ENCODE results near the gene PDIA6.

Gene PDIA6

DNA sequence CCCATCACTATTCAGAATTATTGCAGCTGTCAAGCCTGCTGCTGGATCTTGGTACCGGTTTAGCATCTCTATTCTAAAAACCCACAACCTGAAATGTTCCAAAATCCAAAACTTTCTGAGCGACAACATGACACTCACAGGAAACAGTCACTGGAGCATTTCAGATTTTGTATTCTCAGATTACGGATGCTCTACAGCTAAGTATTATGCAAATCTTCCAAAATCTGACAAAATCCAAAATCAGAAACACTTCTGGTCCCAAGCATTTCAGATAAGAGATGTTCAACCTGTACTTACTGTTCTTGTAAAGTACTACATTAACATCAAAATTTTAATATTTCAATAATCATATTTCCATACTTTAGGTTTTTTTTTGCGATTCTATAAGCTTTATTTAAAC is 12.4 kb downstream of the PDIA6 start:
- Mint-ChIP-seq H3K4me1 (no peaks in the 10 kb centered on the region), H3K27ac (no peak overlapping the region), H3K27me3 (no peaks in the 10 kb centered on the region), H3K9me3 (no peaks in the 10 kb centered on the region), H3K4me3 (no peak overlapping the region)
- no peak for ATAC-seq
- DNase-seq, result no peak

- ATAC-seq, result no peak
Observed at GRCh38 chr2:10798783-10799182, 13.8 kb downstream of the PDIA6 start.

DNA sequence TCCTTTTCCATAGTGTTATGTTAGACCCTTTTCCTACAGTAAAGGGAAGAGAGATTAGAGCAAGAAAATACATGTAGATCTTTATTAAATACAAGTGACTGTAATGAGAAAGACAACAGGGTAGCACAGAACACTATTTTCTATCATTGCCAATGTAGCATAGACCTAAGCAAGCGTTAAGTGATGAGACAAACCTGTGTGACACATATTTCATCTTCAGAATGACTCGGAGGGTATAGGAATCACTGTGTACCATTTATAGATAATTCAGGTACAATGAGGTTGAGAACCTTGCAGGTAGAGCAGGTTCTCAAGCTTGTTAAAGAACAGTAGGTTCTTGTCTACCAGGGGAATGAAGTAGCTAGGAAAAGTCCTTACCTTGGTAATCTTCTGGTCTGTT is 15.9 kb downstream of the PDIA6 start:
- no peak for ATAC-seq
- H3K9me3 Mint-ChIP-seq, result no peaks in the 10 kb centered on the region
- H3K4me3 Mint-ChIP-seq, result no peak overlapping the region
- H3K27ac Mint-ChIP-seq, result peak overlapping the region in 1 of 2 donors; percentile 26
- peaks cover 5% of the 10 kb centered on the region for H3K4me1 Mint-ChIP-seq
- no peak for DNase-seq
- no peaks in the 10 kb centered on the region for H3K27me3 Mint-ChIP-seq

More at GRCh38 chr2:10798783-10799182, 13.8 kb downstream of the PDIA6 start:
- Mint-ChIP-seq H3K27me3 (no peaks in the 10 kb centered on the region), H3K4me3 (no peak overlapping the region), H3K27ac (no peak overlapping the region), H3K4me1 (no peaks in the 10 kb centered on the region), H3K9me3 (no peaks in the 10 kb centered on the region)
- no peak for DNase-seq

GRCh38 chr2:10795508-10796046 is 17.0 kb downstream of the PDIA6 start:
- no peak for DNase-seq
- Mint-ChIP-seq H3K4me1 (peaks cover 14% of the 10 kb centered on the region), H3K9me3 (no peaks in the 10 kb centered on the region), H3K27ac (peak overlapping the region; percentile 24 to 79), H3K27me3 (no peaks in the 10 kb centered on the region), H3K4me3 (no peak overlapping the region)
- no peak for ATAC-seq

DNA sequence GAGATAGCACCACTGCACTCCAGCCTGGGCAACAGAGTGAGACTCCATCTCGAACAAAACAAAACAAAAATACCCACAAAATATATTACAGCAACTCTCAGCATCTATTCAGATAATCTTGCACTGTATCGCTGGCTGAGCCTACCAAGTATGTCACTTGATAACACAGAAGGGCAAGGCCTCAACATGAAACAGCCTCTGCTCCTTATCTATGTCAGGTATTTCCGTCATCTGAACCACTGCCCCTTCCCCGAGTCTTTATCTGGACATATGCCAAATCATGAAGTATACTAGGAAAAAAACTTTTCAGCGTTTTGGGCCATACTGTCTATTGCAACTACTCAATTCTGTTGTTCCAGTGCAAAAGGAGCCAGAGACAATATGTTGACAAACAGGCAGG is 17.7 kb downstream of the PDIA6 start:
- Mint-ChIP-seq H3K4me1 (peaks cover 18% of the 10 kb centered on the region), H3K4me3 (no peak overlapping the region), H3K9me3 (no peaks in the 10 kb centered on the region), H3K27ac (no peak overlapping the region), H3K27me3 (no peaks in the 10 kb centered on the region)
- no peak for ATAC-seq
- no peak for DNase-seq

GRCh38 chr2:10793816-10794215 is 18.8 kb downstream of the PDIA6 start:
- DNase-seq (no peak), ATAC-seq (no peak)
- H3K27me3 Mint-ChIP-seq, result no peaks in the 10 kb centered on the region
- H3K4me3 Mint-ChIP-seq, result no peak overlapping the region
- H3K4me1 Mint-ChIP-seq, result peaks cover 18% of the 10 kb centered on the region
- H3K9me3 Mint-ChIP-seq, result no peaks in the 10 kb centered on the region
- no peak overlapping the region for H3K27ac Mint-ChIP-seq

DNA sequence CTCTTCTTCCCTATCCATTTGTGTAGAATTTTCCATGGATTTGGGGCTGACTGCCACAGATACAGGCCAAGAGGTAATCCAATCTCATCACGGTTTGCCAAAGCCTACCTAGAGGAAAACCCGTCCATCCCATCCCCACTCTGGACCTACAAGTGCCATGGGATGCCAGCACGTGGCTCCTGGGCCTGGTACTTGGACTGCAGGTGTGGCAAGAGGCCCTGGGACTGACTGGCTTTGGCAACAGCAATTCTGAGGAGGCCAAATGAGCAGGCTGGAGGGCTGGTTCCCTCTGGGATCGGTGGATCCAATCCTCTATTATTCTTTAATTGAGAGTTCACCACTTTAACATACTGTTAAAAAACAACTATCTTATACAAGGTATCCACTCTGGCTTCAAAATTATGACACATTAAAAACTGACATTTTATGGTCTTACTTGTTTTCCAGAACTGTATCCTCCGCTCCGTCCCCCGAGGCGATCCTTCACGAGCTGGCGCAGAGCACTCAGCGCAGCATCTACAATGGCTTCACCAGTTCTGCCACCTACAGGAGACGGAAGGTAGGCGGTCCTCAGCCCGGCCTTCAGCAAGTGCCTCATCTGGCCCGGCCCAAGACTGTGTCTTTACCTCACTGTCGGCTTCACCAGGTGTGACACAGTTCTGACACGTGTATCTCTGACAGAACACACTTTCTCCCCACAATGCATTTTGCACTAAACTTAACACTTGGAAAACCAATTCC is 19.8 kb downstream of the PDIA6 start:
- DNase-seq, result no peak
- H3K4me3 Mint-ChIP-seq, result no peak overlapping the region
- peak overlapping the region; percentile 4 to 23 for H3K27ac Mint-ChIP-seq

DNA sequence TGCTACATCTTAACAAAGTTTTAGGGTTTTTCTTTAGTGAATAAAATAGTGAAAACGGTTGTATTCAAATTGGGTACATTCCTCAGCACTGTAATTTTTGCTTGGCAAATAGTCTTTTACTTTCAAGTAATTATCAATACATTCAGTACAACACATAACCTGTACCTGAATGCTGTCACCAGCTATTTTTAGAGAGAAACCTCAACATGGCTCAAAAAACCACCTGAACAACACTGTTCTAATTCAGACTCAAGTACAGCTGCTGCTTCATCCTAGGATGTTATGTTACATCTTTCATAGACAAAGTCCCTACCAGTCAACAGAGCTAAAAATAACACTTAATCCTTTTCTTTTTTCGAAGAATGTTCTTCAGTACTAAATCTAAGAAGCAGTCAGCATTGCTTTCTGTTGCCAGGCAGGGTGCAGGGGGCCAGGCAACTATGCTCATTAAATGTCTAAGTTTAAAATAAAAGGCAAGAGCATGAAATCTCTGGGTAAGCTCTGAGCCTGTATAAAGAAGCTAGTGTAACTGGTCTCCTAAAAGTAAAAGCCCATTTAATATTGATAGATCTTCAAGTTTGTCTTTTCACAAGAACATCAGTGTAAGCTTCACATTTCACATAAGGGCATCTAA is 20.5 kb downstream of the PDIA6 start:
- H3K27ac Mint-ChIP-seq, result peak overlapping the region in 1 of 2 donors; percentile 4
- no peak for ATAC-seq
- peaks cover 18% of the 10 kb centered on the region for H3K4me1 Mint-ChIP-seq
- H3K4me3 Mint-ChIP-seq, result no peak overlapping the region
- no peaks in the 10 kb centered on the region for H3K9me3 Mint-ChIP-seq
- H3K27me3 Mint-ChIP-seq, result no peaks in the 10 kb centered on the region
- no peak for DNase-seq

More for the DNA sequence above, 19.8 kb downstream of the PDIA6 start:
- Mint-ChIP-seq H3K27me3 (no peaks in the 10 kb centered on the region), H3K4me1 (peaks cover 18% of the 10 kb centered on the region), H3K9me3 (no peaks in the 10 kb centered on the region)
- no peak for ATAC-seq

DNA sequence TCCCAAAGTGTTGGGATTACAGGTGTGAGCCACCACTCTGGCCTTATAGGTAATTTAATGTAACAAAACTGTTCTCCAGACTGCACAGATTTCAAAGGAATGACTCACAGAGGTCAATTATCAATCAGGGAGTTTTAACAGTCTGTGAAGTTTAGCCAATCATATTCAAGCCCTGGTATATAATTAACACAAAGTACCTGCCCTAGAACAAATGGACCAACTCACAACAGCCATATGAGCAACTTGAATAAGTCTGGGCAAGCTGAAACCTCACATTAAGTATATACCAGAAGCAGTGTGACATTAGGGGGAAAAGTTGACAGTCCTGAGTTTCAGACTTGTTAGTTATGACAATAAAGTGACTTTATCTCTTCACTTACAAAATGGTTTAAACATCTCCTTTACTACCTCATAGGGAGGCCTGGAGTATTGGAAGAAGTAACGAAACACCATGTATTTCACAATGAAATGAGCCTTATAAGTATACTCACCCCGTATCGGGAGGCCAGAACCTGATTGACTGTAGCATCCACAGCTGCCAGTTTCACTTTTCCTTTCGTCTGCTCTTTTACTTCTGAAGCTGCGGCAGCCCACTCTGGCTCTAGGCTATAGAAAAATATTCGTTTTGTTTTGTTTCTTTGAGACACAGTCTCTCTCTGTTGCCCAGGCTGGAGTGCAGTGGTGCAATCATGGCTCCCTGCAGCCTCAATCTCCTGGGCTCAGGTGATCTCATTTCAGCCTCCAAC is 22.2 kb downstream of the PDIA6 start:
- Mint-ChIP-seq H3K27me3 (no peaks in the 10 kb centered on the region), H3K4me3 (no peak overlapping the region), H3K9me3 (no peaks in the 10 kb centered on the region), H3K4me1 (peaks cover 18% of the 10 kb centered on the region), H3K27ac (peak overlapping the region; percentile 74 to 97)
- ATAC-seq (no peak), DNase-seq (no peak)

GRCh38 chr2:10788855-10789254 is 23.7 kb downstream of the PDIA6 start:
- DNase-seq (no peak), ATAC-seq (no peak)
- H3K4me1 Mint-ChIP-seq, result peaks cover 18% of the 10 kb centered on the region
- no peaks in the 10 kb centered on the region for H3K9me3 Mint-ChIP-seq
- H3K4me3 Mint-ChIP-seq, result no peak overlapping the region
- peak overlapping the region in 1 of 2 donors; percentile 59 for H3K27ac Mint-ChIP-seq
- no peaks in the 10 kb centered on the region for H3K27me3 Mint-ChIP-seq

- Mint-ChIP-seq H3K9me3 (no peaks in the 10 kb centered on the region), H3K4me1 (peaks cover 13% of the 10 kb centered on the region), H3K27ac (no peak overlapping the region), H3K4me3 (no peak overlapping the region), H3K27me3 (no peaks in the 10 kb centered on the region)
- no peak for ATAC-seq
- DNase-seq, result peak in 1 of 2 donors; percentile 23
Observed at GRCh38 chr2:10787176-10787968, 25.2 kb downstream of the PDIA6 start.

DNA sequence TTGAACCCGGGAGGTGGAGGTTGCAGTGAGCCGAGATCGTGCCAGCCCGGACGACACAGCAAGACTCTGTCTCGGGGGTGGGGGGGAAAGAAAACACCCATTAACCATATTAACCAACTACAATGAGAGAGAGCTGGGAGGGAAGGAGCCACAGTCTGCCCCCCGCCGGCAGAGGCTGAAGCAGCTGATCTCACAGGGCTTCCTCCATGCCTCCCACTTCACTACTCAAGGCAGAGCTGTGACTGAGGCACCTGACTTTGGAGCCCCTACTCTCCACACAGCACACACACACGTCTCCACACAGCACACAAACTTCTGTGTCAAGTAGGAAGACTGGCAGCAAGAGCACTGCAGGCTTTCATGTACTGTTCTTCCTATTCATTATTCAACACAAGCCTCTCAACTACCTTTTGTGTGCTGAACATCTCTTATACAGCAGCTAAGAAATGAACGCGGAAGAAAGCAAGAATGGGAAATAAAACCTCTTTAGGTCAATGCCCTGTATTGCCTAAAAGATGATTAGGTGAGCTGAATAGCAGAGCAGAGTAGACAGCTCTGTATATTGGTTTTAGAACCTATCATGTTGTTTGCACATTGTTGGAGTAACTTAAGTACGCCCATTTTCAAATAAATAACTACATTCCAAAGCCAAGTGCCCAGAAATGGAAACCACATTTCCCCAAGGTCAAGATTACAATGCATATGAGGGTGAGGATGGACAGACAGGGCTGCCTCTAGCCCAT is 26.2 kb downstream of the PDIA6 start:
- Mint-ChIP-seq H3K27me3 (no peaks in the 10 kb centered on the region), H3K4me3 (no peak overlapping the region), H3K4me1 (peaks cover 12% of the 10 kb centered on the region), H3K9me3 (no peaks in the 10 kb centered on the region), H3K27ac (peak overlapping the region in 1 of 2 donors; percentile 54)
- ATAC-seq, result no peak
- no peak for DNase-seq

GRCh38 chr2:10785260-10785659 is 27.3 kb downstream of the PDIA6 start:
- no peaks in the 10 kb centered on the region for H3K9me3 Mint-ChIP-seq
- H3K27ac Mint-ChIP-seq, result no peak overlapping the region
- no peak overlapping the region for H3K4me3 Mint-ChIP-seq
- ATAC-seq (no peak), DNase-seq (no peak)
- H3K27me3 Mint-ChIP-seq, result no peaks in the 10 kb centered on the region
- H3K4me1 Mint-ChIP-seq, result peaks cover under 1% of the 10 kb centered on the region

GRCh38 chr2:10784719-10785118 is 27.9 kb downstream of the PDIA6 start:
- ATAC-seq (no peak), DNase-seq (no peak)
- no peak overlapping the region for H3K4me3 Mint-ChIP-seq
- no peak overlapping the region for H3K27ac Mint-ChIP-seq
- H3K9me3 Mint-ChIP-seq, result no peaks in the 10 kb centered on the region
- H3K4me1 Mint-ChIP-seq, result no peaks in the 10 kb centered on the region
- H3K27me3 Mint-ChIP-seq, result no peaks in the 10 kb centered on the region

GRCh38 chr2:10783421-10783820 is 29.2 kb downstream of the PDIA6 start:
- Mint-ChIP-seq H3K27ac (no peak overlapping the region), H3K4me3 (no peak overlapping the region), H3K4me1 (no peaks in the 10 kb centered on the region), H3K27me3 (no peaks in the 10 kb centered on the region), H3K9me3 (no peaks in the 10 kb centered on the region)
- ATAC-seq (no peak), DNase-seq (no peak)

All from stimulated activated naive CD8-positive, alpha-beta T cell treated with anti-CD3 and anti-CD28 coated beads, Interleukin-15, amount 100 ng/mL, for 72 hours (primary cell).